NCI-H2107 (cell line): ENCODE data around the gene ACSBG1.

ENCODE experiments used
- DNase-seq: peaks from one replicate; lab custom pipeline; 2025; lab: John Stamatoyannopoulos, UW

Gene ACSBG1, protein sequence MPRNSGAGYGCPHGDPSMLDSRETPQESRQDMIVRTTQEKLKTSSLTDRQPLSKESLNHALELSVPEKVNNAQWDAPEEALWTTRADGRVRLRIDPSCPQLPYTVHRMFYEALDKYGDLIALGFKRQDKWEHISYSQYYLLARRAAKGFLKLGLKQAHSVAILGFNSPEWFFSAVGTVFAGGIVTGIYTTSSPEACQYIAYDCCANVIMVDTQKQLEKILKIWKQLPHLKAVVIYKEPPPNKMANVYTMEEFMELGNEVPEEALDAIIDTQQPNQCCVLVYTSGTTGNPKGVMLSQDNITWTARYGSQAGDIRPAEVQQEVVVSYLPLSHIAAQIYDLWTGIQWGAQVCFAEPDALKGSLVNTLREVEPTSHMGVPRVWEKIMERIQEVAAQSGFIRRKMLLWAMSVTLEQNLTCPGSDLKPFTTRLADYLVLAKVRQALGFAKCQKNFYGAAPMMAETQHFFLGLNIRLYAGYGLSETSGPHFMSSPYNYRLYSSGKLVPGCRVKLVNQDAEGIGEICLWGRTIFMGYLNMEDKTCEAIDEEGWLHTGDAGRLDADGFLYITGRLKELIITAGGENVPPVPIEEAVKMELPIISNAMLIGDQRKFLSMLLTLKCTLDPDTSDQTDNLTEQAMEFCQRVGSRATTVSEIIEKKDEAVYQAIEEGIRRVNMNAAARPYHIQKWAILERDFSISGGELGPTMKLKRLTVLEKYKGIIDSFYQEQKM

GRCh38 chr15:78234515-78235040 is at the start of gene ACSBG1:
TSS of gene ACSBG1 (minus strand) at chr15:78234565. CDS start at chr15:78234501, 64 bp downstream.
- DNase-seq, result no peak

GRCh38 chr15:78282324-78282723 is 48.0 kb upstream of the ACSBG1 start:
- no peak for DNase-seq

- DNase-seq, result no peak
Observed at GRCh38 chr15:78280319-78281072, 46.1 kb upstream of the ACSBG1 start.

- DNase-seq, result no peak
Observed at GRCh38 chr15:78276064-78276943, 41.9 kb upstream of the ACSBG1 start.

- no peak for DNase-seq
Observed at GRCh38 chr15:78274994-78275393, 40.6 kb upstream of the ACSBG1 start.

GRCh38 chr15:78272776-78273175 is 38.4 kb upstream of the ACSBG1 start:
- no peak for DNase-seq

- DNase-seq, result no peak
Observed at GRCh38 chr15:78272316-78272715, 38.0 kb upstream of the ACSBG1 start.

- no peak for DNase-seq
Observed at GRCh38 chr15:78266806-78267205, 32.4 kb upstream of the ACSBG1 start.

- no peak for DNase-seq
Observed at GRCh38 chr15:78266229-78266628, 31.9 kb upstream of the ACSBG1 start.

DNA sequence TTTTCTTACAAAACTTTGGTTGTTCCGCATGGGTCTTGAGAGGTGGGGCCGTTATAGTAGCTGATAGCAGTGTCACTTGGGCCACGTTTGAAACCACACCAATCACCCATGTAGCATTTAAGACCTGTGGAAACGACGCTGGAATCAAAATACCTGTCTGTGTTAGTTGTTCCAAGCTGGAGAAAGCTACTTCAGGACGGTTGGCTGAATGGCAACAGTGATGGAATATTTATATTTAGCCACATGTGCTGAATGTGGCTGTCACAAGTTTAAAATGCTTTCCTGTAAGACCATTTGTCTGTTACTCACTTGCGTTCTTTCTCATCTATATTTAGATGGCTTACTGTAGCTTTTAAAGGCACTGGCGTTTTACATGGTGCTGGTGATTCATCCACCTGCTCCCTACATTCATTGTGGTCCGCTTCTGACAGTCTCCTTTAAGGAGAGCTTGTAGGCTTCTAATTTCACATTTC is 31.4 kb upstream of the ACSBG1 start:
- DNase-seq, result no peak

DNA sequence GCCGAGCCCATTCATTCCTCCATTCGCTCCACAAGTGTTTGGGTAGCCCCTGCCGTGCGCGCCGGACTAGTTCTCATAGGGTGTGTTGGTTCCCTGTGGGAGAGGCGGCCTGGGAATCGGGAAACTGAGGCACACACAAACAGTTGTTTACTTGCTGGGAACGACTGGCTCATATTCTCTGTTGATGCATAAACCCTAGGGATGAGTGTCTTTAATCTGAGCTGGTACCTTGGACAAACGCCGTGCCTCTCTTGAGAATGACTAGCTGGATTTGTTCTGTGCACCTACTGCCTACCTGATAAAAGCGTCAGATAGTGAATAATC is 30.7 kb upstream of the ACSBG1 start:
- no peak for DNase-seq

DNA sequence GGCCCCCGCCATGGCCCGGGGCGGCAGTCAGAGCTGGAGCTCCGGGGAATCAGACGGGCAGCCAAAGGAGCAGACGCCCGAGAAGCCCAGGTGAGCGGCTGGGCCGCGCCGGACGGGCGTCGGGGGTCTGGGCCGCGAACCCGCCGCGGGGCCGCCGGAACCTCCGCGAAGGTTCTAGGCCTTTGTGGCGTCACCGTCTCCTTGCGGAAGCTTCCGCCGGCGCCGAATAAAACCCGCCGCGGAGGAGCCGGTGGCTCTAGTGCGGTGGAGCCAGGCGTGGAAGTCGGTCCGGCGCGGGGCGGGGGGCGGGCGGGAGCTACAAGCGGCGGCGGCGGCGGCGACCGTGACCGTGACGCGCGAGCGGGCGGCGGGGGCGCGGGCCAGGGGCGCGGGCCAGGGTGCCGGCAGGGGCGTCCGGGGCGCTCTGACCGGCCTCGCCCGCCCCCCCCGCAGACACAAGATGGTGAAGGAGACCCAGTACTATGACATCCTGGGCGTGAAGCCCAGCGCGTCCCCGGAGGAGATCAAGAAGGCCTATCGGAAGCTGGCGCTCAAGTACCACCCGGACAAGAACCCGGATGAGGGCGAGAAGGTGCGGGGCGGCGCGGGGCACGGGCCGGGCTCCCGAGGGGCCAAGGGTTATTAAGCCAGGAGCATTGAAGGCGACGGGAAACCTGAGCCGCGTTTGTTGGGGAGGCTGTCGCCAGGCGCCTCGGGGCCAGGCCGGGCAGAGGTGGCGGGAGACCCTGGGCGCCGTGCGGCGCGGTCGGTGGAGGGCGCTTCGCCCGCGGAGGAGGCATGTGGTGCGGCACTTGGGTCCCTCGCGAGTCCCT is 30.2 kb upstream of the ACSBG1 start, which contains the start of gene DNAJA4:
TSS of gene DNAJA4 (plus strand) at position 259 of the 833 bp plus-strand sequence. CDS start at position 461, 202 bp downstream.
- DNase-seq, result no peak

DNA sequence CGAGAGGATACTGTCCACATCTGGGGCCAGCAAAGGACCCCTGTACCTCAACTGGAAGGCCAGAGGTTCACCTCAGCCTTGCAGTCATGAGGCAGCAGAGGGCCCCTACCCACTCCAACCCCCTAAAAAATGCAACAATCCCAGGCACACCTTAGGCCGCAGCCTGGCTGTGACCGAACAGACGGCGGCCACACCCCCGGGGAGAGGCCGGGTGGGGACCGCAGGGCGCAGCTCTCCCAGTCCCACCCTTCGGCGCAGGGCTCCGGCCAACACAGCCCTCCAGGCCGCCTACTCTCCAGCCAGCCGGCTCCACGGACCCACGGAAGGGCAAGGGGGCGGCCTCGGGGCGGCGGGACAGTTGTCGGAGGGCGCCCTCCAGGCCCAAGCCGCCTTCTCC is 29.5 kb upstream of the ACSBG1 start:
- no peak for DNase-seq

GRCh38 chr15:78263351-78263781 is 29.0 kb upstream of the ACSBG1 start:
- no peak for DNase-seq

GRCh38 chr15:78261062-78261461 is 26.7 kb upstream of the ACSBG1 start:
- no peak for DNase-seq

DNA sequence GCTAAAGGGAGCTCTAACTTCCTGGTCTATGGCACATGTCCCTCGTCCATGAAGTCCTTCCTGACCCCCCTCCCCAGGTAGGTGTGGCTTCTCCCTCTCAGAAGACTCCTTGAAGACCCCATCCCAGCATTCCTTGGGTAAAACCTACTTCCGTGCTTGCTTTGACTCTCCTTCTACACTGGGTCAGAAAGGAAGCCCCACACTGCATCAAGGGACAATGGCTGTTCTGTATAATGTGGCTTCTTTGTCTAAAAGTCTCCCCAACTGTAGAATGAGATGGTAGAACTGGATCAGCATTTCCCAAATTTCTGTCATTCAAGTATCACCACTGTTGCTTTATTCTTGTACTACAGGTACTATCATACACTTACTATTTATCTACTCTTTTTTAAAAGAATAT is 26.1 kb upstream of the ACSBG1 start:
- DNase-seq, result no peak

DNA sequence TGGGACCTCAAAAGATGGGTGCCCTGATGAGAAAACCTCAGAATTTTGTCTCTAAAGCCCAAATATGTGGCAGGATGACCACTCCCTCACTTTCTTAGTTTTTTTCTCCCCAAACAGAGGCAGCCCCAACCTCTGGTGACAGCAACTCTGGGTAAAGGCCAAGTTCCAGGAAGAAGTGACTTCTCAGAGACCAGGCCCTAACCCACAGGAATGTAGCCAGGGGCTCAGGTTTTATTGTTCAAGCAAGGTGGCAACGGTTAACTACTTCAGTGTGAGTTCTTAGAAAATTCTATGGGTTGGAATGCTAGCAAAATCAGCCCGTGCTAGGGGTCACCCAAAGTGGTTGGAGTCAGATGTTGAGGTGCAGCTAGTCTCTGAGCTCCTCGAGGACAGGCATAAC is 24.9 kb upstream of the ACSBG1 start:
- DNase-seq, result no peak

GRCh38 chr15:78257681-78258080 is 23.3 kb upstream of the ACSBG1 start:
- DNase-seq, result no peak

GRCh38 chr15:78256044-78256437 is 21.7 kb upstream of the ACSBG1 start:
- DNase-seq, result no peak

DNA sequence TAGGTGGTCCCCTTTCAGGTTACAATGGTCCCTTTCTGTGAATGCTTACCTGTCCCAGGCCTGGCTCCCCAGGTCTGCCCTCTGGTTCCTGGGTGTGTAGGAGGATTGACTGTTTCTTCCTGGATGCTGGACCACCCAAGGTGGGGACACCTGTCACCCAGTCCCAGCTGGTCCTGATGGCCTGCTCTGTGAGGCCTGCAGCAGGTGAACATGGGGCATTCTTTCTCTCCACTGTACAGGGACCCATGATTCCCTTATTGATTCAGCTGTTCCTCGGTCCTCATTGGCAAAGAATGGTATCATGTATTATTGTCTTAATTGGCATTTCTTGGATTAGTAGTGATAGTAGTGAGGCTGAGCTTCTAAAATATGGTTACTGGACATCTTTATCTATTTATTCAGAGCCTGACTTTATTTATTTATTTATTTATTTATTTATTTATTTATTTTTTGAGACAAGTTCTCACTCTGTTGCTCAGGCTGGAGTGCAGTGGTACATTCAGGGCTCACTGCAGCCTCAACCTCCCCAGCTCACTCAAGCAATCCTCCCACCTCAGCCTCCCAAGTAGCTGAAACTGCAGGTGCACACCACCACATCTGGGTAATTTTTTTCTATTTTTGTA is 21.2 kb upstream of the ACSBG1 start:
- DNase-seq, result no peak
